Raji (cell line): ENCODE data around the gene EHD1.

ENCODE experiments used
- POLR2A ChIP-seq: IDR thresholded peaks from 2 replicates; pipeline ENCODE4 v1.6.1; 2011; ENCODE audit warnings: low read depth, low read length, control low read depth; ENCODE audit not compliant: insufficient read depth

The EHD1 gene

DNA sequence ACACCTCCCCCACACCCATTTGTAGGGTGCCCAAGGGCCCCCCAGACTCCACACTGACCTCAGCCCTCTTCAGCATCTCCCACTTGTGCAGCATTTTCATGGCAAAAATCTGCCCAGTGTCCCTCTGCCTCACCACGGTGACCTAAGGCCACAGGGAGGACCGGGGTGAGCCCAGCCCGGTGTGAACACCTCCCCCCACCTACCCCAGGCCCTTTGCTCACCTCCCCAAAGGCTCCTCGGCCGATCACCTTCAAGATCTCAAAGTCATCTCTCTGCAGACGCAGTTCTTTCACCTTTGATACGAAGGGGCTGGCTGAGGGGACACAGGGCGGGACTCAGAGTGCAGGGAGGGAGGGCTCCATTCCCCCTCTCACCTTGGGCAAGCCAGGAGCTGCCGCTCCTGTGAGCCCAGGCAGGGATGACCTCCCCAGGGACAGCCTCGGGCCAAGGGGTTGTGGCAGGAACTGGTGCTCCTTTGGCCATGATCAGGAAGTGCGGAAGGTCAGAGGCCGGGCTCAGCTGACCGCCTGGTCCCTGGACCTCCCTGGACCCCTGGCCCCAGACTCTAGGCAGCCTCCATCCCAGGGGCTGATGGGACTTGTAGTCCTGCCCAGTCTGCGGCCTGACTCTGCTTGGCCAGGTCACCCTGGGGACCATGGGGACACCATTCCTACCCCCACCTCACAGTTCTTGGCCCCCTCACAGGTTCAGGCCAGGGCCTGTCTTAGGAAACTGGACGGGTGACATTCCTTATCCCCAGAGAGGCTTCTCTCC lies 36.6 kb downstream of the EHD1 start:
- TF ChIP-seq POLR2A, result no peak

DNA sequence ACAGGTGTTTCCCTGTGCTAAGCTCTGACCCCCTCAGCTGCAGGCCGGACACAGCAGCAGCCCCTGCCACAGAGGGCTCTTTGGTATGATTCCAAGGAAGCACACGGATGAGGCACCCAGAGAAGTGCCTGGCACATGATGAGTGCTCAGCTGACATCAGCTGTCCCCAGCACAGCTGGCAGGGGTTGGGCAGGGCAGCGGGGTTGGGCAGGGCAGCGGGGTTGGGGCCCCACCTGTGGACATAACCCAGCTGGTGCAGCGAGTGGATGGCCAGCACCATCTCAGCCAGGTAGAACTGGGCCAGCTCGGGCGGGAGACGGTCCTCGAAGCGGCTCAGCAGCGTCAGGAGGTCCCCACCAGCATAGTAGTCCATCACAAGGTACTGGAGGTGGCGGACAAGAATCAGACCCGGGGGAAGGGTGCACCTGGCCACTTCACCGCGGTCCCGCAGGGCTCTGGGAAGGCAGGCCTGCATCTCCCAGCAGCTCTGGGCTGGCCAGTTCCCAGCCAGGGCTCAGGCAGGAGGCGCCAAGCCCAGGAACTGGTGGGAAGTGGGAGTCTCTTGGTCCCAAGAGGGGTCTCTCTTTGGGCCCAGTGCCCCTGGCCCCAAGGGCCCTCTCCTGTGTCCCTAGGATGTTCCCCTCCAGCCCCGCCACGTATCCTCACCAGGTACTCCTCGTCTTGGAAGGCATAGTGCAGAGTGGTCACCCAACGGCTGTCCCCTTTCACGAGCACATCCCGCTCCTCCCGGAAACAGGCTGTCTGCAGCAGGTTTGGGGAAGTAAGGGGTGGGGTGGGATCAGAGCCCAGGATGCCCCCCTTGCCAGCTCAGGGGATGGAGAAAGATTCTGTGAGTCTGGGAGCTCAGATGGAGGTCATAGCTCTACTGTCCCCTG lies 38.3 kb downstream of the EHD1 start:
- no peak for TF ChIP-seq POLR2A

- TF ChIP-seq POLR2A, result no peak
Observed at GRCh38 chr11:64839335-64839734, 39.1 kb downstream of the EHD1 start.

DNA sequence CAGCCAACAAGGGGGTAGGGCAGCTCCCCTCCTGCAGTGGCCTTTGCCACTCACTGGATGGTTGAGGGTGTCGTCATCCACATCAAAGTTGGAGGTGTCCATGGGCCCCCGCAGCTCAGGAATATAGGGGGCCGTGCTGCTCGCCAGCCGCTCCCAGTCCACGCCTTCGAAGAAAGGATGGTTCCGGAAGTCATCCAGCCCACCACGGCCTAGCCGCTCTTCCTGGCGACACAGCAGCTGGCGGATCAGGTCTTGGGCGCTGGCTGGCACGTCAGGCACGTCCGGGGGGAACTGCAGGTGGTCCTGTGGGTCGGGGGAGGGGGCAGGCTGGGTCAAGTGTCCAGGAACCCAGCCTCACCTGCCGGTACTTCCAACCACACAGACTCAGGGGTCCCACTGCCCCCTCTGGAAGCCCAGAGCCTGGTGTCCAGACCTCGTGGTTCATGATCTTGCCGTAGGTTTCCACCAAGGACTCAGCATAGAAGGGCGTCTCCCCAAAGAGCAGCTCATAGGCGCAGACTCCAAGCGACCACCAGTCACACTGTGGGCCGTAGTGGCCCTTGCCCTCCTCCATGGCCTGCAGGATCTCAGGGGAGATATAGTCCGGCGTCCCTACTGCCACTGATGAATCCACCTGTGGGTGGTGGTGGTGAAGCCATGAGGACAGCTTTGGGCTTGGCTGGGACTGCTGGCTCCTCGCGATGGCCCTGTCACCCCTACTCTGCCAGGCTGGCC lies 39.7 kb downstream of the EHD1 start:
- TF ChIP-seq POLR2A, result no peak

- TF ChIP-seq POLR2A, result no peak
Observed at GRCh38 chr11:64837887-64838351, 40.5 kb downstream of the EHD1 start.

- no peak for TF ChIP-seq POLR2A
Observed at GRCh38 chr11:64836448-64837072, 41.9 kb downstream of the EHD1 start.

GRCh38 chr11:64835616-64836447 lies 42.6 kb downstream of the EHD1 start:
- no peak for TF ChIP-seq POLR2A

DNA sequence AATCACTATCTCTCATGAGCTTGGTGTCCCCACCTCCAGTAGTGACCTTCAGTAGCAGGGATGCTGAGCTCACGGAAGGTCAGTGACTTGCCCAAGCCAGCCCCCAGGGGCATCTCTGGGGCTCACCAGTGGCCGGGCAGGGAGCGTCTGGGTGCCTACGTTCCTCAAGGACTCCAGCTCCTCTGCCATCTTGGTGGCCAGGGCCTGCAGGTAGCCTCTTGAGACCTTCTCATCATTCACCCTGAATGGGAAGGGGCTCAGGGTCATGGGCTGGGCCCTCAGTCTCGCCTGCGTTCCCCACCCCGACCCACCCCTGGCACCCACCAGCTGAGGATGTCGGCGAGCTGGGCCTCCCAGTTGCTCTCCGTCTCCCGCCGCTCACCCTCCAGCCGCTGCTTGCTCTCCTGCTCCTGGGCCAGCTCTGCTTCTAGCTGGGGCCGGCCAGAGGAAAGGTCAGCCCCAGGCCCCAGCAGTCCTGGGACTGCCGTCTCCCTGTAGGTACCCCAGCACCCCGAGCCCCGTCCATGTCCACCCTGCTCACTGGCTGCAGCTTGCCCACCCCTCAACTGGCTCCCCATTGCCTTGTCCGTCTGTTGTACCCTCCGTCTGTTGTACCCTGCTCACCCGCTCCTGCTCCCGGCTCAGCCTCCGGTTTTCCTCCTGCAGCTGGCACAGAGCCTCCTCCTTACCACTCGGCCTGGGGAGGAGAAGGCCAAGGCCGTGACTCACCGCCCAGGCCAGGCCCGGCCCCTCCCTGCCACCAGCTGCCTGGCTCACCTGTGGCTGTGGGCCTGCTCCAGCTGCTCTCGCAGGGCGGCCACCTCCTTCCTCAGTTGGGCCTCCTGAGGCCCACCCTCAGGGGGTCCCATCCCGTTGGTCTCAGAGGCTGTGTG lies 43.5 kb downstream of the EHD1 start:
- TF ChIP-seq POLR2A, result no peak

- no peak for TF ChIP-seq POLR2A
Observed at GRCh38 chr11:64834031-64834722, 44.2 kb downstream of the EHD1 start.

- TF ChIP-seq POLR2A, result no peak
Observed at GRCh38 chr11:64833509-64833908, 44.9 kb downstream of the EHD1 start.

DNA sequence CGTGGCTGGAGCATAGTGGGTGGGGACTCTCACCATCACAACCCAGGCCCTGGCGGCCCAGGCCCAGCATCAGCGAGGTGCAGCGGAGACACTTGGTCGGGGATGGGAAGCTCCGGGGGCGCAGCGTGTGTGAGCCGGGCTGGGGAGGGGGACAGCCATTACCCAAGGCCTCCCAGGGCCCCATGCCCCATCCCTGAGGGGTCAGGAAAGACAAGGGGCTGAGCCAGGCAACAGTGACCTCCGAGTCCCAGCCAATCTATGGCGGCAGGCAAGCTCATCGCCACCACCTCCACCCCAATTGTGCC lies 45.3 kb downstream of the EHD1 start:
- TF ChIP-seq POLR2A, result no peak

- no peak for TF ChIP-seq POLR2A
Observed at GRCh38 chr11:64832467-64833197, 45.8 kb downstream of the EHD1 start.
